Erythroblast (primary cell): ENCODE results near the gene APOO.

ENCODE experiments used
- GATA1 ChIP-seq: IDR thresholded peaks from 2 replicates; pipeline ENCODE4 v1.6.1; 2011; ENCODE audit warnings: low read depth, mild to moderate bottlenecking, control low read depth, low read length, moderate library complexity
- POLR2A ChIP-seq: IDR thresholded peaks from 2 replicates; pipeline ENCODE4 v1.6.1; 2011; ENCODE audit warnings: mild to moderate bottlenecking, low read length

- no peak for TF ChIP-seq POLR2A
- TF ChIP-seq GATA1 = no peak
These were observed 62.4 kb downstream of the APOO start for GRCh38 chrX:23845351-23845817.
